Naive thymus-derived CD4-positive, alpha-beta T cell (primary cell): ENCODE measurements around the gene PKP4. TPM values are rescaled to one million over a fixed set of nuclear protein-coding genes. Genes with fewer than 3 reads are reported as not detected.

Source experiments
- ATAC-seq: fragments of 150-1000 bp; cut with Tn5 transposase; 2 replicates; pipeline ENCODE4 v1.10.0; 2021; ENCODE audit warnings: mild to moderate bottlenecking, moderate library complexity
- CTCF ChIA-PET: fragments of 350-600 bp; sonication (Branson Sonifier 250); formaldehyde crosslinking; loops from one replicate; lab custom pipeline; 2021; ENCODE audit warnings: antibody characterized with exemption; lab: Charles Lee
- POLR2A ChIA-PET: fragments of 350-600 bp; sonication (Branson Sonifier 250); formaldehyde crosslinking; loops from one replicate; lab custom pipeline; 2021; ENCODE audit warnings: antibody characterized with exemption, inconsistent platforms; lab: Charles Lee
- DNase-seq, 9 donors: peaks; one replicate each; pipeline versions ENCODE4 v3.0.0 to v3.0.0-alpha.2; 2020 to 2022; ENCODE audit warnings: mixed read lengths in 1 of 9
- H3K27ac ChIP-seq: one replicate; pipeline ENCODE4 v1.7.0; 2013; ENCODE audit warnings: mild to moderate bottlenecking, low read depth, low read length, moderate library complexity
- H3K27me3 ChIP-seq, 2 donors: one replicate each; pipeline ENCODE4 v1.7.0; 2013; ENCODE audit warnings: low read length in 2 of 2, mild to moderate bottlenecking in 2 of 2, moderate library complexity in 2 of 2; ENCODE audit not compliant: control insufficient read depth in 2 of 2, insufficient read depth in 2 of 2
- H3K36me3 ChIP-seq, 3 experiments: 1 replicate in 2 of 3; 2 replicates in 1 of 3; pipeline ENCODE4 v1.7.0; 2013; ENCODE audit warnings: low read length in 3 of 3, mild to moderate bottlenecking in 3 of 3, moderate library complexity in 1 of 3; ENCODE audit not compliant: insufficient read depth in 3 of 3, control insufficient read depth in 2 of 3
- H3K4me1 ChIP-seq, 2 donors: one replicate each; pipeline ENCODE4 v1.7.0; 2013; ENCODE audit warnings: low read length in 2 of 2, mild to moderate bottlenecking in 2 of 2, moderate library complexity in 1 of 2; ENCODE audit not compliant: control insufficient read depth in 2 of 2, insufficient read depth in 2 of 2
- H3K4me3 ChIP-seq: 2 replicates; pipeline ENCODE4 v1.7.0; 2013; ENCODE audit warnings: mild to moderate bottlenecking, low read length
- H3K9me3 ChIP-seq, 3 experiments: 1 replicate in 2 of 3; 2 replicates in 1 of 3; pipeline ENCODE4 v1.7.0; 2013; ENCODE audit warnings: low read length in 3 of 3; ENCODE audit not compliant: control insufficient read depth in 2 of 3
- H3K27ac Mint-ChIP-seq, 9 donors: one replicate each; pipeline ENCODE4 v1.8.0; 2020 to 2022; ENCODE audit warnings: mixed read lengths in 9 of 9, mild to moderate bottlenecking in 8 of 9, moderate library complexity in 5 of 9, inconsistent platforms in 2 of 9
- H3K27me3 Mint-ChIP-seq, 5 donors: one replicate each; pipeline ENCODE4 v1.8.0; 2021 to 2022; ENCODE audit warnings: mixed read lengths in 5 of 5, mild to moderate bottlenecking in 1 of 5
- H3K36me3 Mint-ChIP-seq, 5 donors: one replicate each; pipeline ENCODE4 v1.8.0; 2020 to 2022; ENCODE audit warnings: mixed read lengths in 5 of 5, mild to moderate bottlenecking in 3 of 5, inconsistent platforms in 1 of 5
- H3K4me1 Mint-ChIP-seq, 7 donors: one replicate each; pipeline ENCODE4 v1.8.0; 2020 to 2022; ENCODE audit warnings: mixed read lengths in 7 of 7, mild to moderate bottlenecking in 3 of 7, inconsistent platforms in 1 of 7
- H3K4me3 Mint-ChIP-seq, 10 donors: one replicate each; pipeline ENCODE4 v1.8.0; 2020 to 2022; ENCODE audit warnings: mild to moderate bottlenecking in 10 of 10, mixed read lengths in 10 of 10, moderate library complexity in 6 of 10, inconsistent platforms in 2 of 10
- H3K9me3 Mint-ChIP-seq, 11 donors: one replicate each; pipeline ENCODE4 v1.8.0; 2020 to 2022; ENCODE audit warnings: mixed read lengths in 11 of 11, mild to moderate bottlenecking in 4 of 11, inconsistent platforms in 1 of 11, moderate library complexity in 1 of 11
- intact Hi-C, 2 donors: fragments of 100-400 bp; cut with micrococcal nuclease; formaldehyde crosslinking; loops; one replicate each; pipeline ENCODE4 v1.15.1; 2023
- polyA plus RNA-seq, 2 donors: library from polyadenylated mRNA; unstranded; fragments of 300-500 nt; fragmentation: Illumina TruSeq; gene quantifications; one replicate each; pipeline ENCODE4 v1.2.3, GENCODE V29; 2021
- total RNA-seq, 6 experiments: library from RNA in 5 of 6; stranded (reverse) in 5 of 6; gene quantifications; 1 replicate in 5 of 6; 2 replicates in 1 of 6; pipeline ENCODE4 v1.2.3 and lab custom pipeline; 2021 to 2026

Gene PKP4
- total and polyA plus RNA-seq, 7 experiments from 2014 or later: 1.3 to 33.2 (median 16.6) TPM

DNA sequence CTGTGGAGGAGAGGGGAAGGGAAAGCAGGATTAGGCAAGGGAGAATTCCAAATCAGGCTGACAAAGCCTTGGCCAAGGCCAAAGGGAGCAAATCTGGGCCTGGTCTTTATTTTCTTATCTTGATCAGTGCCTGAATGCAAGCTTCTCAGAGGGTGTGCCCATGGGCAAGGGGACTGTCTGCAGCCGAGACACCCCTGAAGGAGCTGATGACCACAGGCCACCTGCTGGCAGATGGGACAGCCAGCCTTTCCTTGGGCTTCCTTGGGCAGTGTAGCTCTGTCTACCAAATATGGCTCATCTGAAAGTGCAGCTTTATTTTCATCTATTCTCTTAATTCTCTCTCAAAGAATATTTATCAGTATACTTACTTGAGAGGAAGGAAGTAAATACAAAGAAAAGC is 117.0 kb downstream of the PKP4 start:
- no peaks in the 10 kb centered on the region for H3K36me3 ChIP-seq
- no peaks in the 10 kb centered on the region for H3K4me1 ChIP-seq
- no peak overlapping the region for H3K27ac ChIP-seq
- ChIA-PET POLR2A (no interaction called here), CTCF (no interaction called here)
- DNase-seq: no peak
- H3K4me3 ChIP-seq: no peak overlapping the region
- no peak overlapping the region for H3K4me3 Mint-ChIP-seq
- no peak for ATAC-seq
- peaks cover 3 to 14% (median 9%) of the 10 kb centered on the region in 5 donors for H3K36me3 Mint-ChIP-seq
- H3K4me1 Mint-ChIP-seq: peaks cover 0 to 3% (median 0%) of the 10 kb centered on the region in 7 donors
- peaks cover 0 to 18% (median 8%) of the 10 kb centered on the region in 11 donors for H3K9me3 Mint-ChIP-seq
- H3K27ac Mint-ChIP-seq: no peak overlapping the region
- H3K27me3 Mint-ChIP-seq: no peaks in the 10 kb centered on the region
- intact Hi-C loops: no loop called here
- H3K27me3 ChIP-seq: no peaks in the 10 kb centered on the region
- no peaks in the 10 kb centered on the region for H3K9me3 ChIP-seq

DNA sequence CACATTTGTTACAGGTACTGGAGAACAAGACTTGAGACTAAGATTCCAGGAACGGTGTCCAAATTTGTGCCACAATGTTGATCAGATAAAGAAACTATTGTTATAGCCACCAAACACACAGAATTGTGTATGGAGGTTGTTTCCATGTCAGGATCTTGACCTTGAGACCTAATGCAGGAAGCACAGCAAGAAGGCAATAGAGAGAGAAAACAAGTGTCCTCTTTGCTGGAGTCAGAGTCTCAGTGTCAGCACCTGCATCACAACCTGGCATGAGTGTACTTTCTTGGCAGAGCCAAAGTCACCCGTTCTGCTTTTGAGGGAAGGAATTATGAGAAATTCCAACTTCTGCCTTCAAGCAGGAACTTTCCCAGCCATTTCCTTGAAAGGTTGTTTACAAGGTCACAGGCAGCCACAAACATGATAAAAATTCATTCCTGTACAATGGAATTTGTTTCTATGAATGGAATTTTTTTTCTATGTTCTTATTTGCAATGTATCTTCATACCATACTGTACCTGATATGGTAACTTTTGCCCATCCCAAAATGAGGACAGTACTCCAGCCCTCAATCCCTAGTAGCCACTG is 118.4 kb downstream of the PKP4 start:
- ChIA-PET POLR2A (no interaction called here), CTCF (no interaction called here)
- intact Hi-C loops: no loop called here
- DNase-seq (no peak), ATAC-seq (no peak)
- H3K9me3 Mint-ChIP-seq: peaks cover 0 to 18% (median 8%) of the 10 kb centered on the region in 11 donors
- peaks cover 0 to 3% (median 0%) of the 10 kb centered on the region in 7 donors for H3K4me1 Mint-ChIP-seq
- no peaks in the 10 kb centered on the region for H3K27me3 ChIP-seq
- no peak overlapping the region for H3K27ac ChIP-seq
- H3K27me3 Mint-ChIP-seq: no peaks in the 10 kb centered on the region
- no peak overlapping the region for H3K4me3 Mint-ChIP-seq
- no peak overlapping the region for H3K4me3 ChIP-seq
- no peaks in the 10 kb centered on the region for H3K9me3 ChIP-seq
- H3K4me1 ChIP-seq: no peaks in the 10 kb centered on the region
- no peak overlapping the region for H3K27ac Mint-ChIP-seq
- no peaks in the 10 kb centered on the region for H3K36me3 ChIP-seq
- H3K36me3 Mint-ChIP-seq: peaks cover 3 to 22% (median 14%) of the 10 kb centered on the region in 5 donors

DNA sequence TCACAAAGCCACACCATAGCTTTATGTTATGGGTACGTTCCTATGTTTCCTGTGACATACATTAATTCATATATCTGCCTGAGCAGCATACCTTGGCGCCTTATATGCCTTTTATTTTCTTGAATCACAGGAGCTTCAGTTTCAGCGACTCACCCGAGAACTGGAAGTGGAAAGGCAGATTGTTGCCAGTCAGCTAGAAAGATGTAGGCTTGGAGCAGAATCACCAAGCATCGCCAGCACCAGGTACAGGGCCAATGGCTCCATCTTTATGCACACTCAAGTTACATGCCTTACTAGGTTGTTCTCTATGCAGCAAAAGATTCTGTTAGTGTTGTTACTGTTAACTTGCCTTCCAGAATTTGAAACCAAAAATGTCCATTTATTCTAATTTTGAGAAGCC is 120.4 kb downstream of the PKP4 start:
- no peaks in the 10 kb centered on the region for H3K4me1 ChIP-seq
- Mint-ChIP-seq H3K27me3 (no peaks in the 10 kb centered on the region), H3K9me3 (peaks cover 0 to 5% (median 0%) of the 10 kb centered on the region in 11 donors), H3K4me3 (no peak overlapping the region), H3K27ac (no peak overlapping the region), H3K36me3 (peaks cover 0 to 24% (median 9%) of the 10 kb centered on the region in 5 donors), H3K4me1 (peaks cover 0 to 3% (median 0%) of the 10 kb centered on the region in 7 donors)
- no peaks in the 10 kb centered on the region for H3K9me3 ChIP-seq
- no peak for ATAC-seq
- ChIA-PET POLR2A (no interaction called here), CTCF (no interaction called here)
- intact Hi-C loops: no loop called here
- H3K27ac ChIP-seq: no peak overlapping the region
- no peak for DNase-seq
- no peaks in the 10 kb centered on the region for H3K36me3 ChIP-seq
- H3K27me3 ChIP-seq: no peaks in the 10 kb centered on the region
- no peak overlapping the region for H3K4me3 ChIP-seq

DNA sequence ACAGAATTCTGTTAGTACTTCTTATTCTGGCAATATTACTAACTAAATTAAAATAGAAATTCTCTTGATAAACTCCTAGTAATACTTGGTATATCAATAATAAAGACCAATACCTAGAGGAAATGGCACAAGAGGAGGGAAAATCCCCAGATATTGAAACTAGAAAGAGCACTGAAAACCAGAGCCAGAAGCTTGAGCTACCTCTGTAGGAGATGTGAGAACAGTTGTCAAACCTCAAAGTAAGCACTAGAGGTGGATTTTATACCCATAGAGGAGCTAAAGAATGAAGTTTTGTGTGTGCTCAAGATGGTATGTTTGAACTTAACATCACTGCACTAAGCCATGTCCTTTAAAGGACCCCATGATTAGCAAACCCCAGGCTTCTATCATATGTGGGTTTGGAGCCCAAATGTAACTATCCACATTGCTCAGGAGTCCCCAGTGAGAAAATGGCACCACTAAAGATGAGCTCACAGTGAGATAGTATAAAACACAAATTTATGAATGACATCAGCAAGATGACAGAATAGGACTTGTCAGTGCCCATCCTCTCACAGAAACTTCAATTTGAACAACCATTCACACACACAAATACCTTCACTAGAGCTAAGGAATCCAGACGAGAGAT is 122.1 kb downstream of the PKP4 start:
- Mint-ChIP-seq H3K4me1 (peaks cover 0 to 3% (median 0%) of the 10 kb centered on the region in 7 donors), H3K4me3 (no peak overlapping the region), H3K36me3 (peaks cover 0 to 31% (median 16%) of the 10 kb centered on the region in 5 donors), H3K9me3 (no peaks in the 10 kb centered on the region), H3K27me3 (no peaks in the 10 kb centered on the region), H3K27ac (no peak overlapping the region)
- ChIA-PET CTCF (no interaction called here), POLR2A (no interaction called here)
- Histone ChIP-seq H3K9me3 (no peaks in the 10 kb centered on the region), H3K36me3 (no peaks in the 10 kb centered on the region), H3K4me3 (no peak overlapping the region), H3K27me3 (no peaks in the 10 kb centered on the region), H3K4me1 (no peaks in the 10 kb centered on the region), H3K27ac (no peak overlapping the region)
- intact Hi-C loops: no loop called here
- ATAC-seq (no peak), DNase-seq (no peak)

DNA sequence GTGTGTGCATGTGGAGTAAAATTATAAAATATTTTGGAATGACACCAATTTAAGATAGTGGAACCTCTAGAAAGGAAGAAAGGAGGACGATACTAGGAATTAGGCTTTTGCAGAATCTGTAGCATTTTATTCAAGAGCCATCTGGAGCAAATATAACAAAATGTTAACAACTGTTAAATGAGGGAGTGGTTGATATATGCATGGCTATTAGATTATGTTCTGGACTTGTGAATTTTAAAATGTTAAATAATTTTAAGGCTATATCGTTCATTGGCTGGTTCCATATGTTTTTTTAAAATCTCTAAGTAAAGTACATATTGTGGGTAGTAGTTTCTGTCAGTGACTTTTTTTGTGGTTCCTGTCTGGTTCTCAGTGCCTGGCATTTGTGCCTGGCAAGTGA is 123.2 kb downstream of the PKP4 start:
- no peak for DNase-seq
- no peaks in the 10 kb centered on the region for H3K27me3 ChIP-seq
- no peaks in the 10 kb centered on the region for H3K9me3 ChIP-seq
- ATAC-seq: no peak
- no peak overlapping the region for H3K4me3 Mint-ChIP-seq
- H3K4me3 ChIP-seq: no peak overlapping the region
- H3K36me3 ChIP-seq: no peaks in the 10 kb centered on the region
- no peak overlapping the region for H3K27ac ChIP-seq
- CTCF ChIA-PET: no interaction called here
- POLR2A ChIA-PET: no interaction called here
- no peaks in the 10 kb centered on the region for H3K27me3 Mint-ChIP-seq
- H3K9me3 Mint-ChIP-seq: no peaks in the 10 kb centered on the region
- H3K36me3 Mint-ChIP-seq: peaks cover 0 to 31% (median 16%) of the 10 kb centered on the region in 5 donors
- no peak overlapping the region for H3K27ac Mint-ChIP-seq
- no peaks in the 10 kb centered on the region for H3K4me1 ChIP-seq
- peaks cover 0 to 3% (median 0%) of the 10 kb centered on the region in 7 donors for H3K4me1 Mint-ChIP-seq
- intact Hi-C loops: no loop called here

DNA sequence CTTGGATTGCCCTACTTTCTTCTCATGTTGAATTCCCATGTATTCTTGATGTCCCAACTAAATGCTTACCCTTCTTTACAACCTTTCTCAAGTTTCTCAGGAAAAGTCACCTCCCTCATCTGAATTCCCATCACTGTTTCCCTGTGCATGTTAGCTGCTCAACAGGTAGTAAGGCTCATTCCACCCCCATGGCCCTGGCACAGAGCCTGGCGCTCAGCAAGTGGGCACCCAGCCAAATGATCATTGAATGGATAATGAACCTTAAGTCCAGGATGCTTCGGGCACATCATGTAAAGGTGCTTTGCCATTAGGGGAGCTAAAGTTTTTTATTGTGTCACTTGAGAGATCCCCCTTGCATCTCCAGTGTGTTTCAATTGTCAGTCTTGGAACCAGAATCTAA is 124.0 kb downstream of the PKP4 start:
- Mint-ChIP-seq H3K9me3 (no peaks in the 10 kb centered on the region), H3K27me3 (no peaks in the 10 kb centered on the region), H3K4me3 (no peak overlapping the region), H3K4me1 (peaks cover 0 to 3% (median 0%) of the 10 kb centered on the region in 7 donors), H3K27ac (no peak overlapping the region), H3K36me3 (peaks cover 0 to 31% (median 17%) of the 10 kb centered on the region in 5 donors)
- Histone ChIP-seq H3K27ac (no peak overlapping the region), H3K9me3 (no peaks in the 10 kb centered on the region), H3K4me3 (no peak overlapping the region), H3K27me3 (no peaks in the 10 kb centered on the region), H3K4me1 (no peaks in the 10 kb centered on the region), H3K36me3 (no peaks in the 10 kb centered on the region)
- CTCF ChIA-PET: no interaction called here
- no peak for ATAC-seq
- POLR2A ChIA-PET: interaction anchor here (0.6 kb wide), 1 partner anchor 1171 kb away, joined by 3 read pairs; no protein-coding TSS in a partner anchor
- no peak for DNase-seq
- intact Hi-C loops: no loop called here

DNA sequence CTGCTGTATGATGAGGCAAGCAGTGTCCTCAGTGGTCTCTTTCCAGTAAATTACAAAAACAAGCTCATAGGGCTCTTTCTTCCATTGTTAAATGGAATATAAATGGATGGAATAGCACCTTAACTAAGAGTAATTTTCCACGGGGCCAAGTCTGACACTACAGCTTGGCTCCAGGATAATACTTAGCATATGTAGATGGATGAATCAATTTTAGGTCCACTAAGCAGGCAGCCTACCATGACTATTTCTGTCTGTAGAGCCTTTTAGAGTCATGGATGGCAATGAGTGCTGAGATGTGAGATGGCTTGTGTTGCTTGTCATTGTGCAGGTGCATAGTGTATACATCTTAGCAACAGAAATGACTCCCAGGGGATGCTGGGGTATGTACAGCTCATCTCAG is 125.9 kb downstream of the PKP4 start:
- Histone ChIP-seq H3K4me1 (no peaks in the 10 kb centered on the region), H3K27ac (no peak overlapping the region), H3K4me3 (no peak overlapping the region), H3K36me3 (no peaks in the 10 kb centered on the region), H3K27me3 (no peaks in the 10 kb centered on the region), H3K9me3 (no peaks in the 10 kb centered on the region)
- ChIA-PET CTCF (no interaction called here), POLR2A (no interaction called here)
- Mint-ChIP-seq H3K9me3 (no peaks in the 10 kb centered on the region), H3K4me1 (peaks cover 0 to 3% (median 0%) of the 10 kb centered on the region in 7 donors), H3K4me3 (no peak overlapping the region), H3K27me3 (no peaks in the 10 kb centered on the region), H3K36me3 (peaks cover 0 to 38% (median 20%) of the 10 kb centered on the region in 5 donors), H3K27ac (peak overlapping the region in 1 of 9 donors; percentile 20)
- DNase-seq (no peak), ATAC-seq (no peak)
- intact Hi-C loops: no loop called here
